Progenitor cell of endocrine pancreas (in vitro differentiated cells): ENCODE measurements around the gene PGF. TPM values are rescaled to one million over a fixed set of nuclear protein-coding genes. Genes with fewer than 3 reads are reported as not detected.

ENCODE experiments used
- DNase-seq: peaks from one replicate; pipeline ENCODE4 v3.0.0; 2021; ENCODE audit warnings: low spot score; ENCODE audit not compliant: unreplicated experiment
- H3K27ac Mint-ChIP-seq: 2 replicates; pipeline ENCODE4 v1.8.0; 2021; ENCODE audit warnings: mild to moderate bottlenecking, moderate library complexity, mixed read lengths
- H3K27me3 Mint-ChIP-seq: 2 replicates; pipeline ENCODE4 v1.8.0; 2021; ENCODE audit warnings: mixed read lengths
- H3K36me3 Mint-ChIP-seq: 2 replicates; pipeline ENCODE4 v1.8.0; 2022; ENCODE audit warnings: mixed read lengths; ENCODE audit not compliant: insufficient read depth
- H3K4me1 Mint-ChIP-seq: 2 replicates; pipeline ENCODE4 v1.8.0; 2021; ENCODE audit warnings: low read depth, mixed read lengths
- H3K4me3 Mint-ChIP-seq: 2 replicates; pipeline ENCODE4 v1.8.0; 2021; ENCODE audit warnings: low read depth, mild to moderate bottlenecking, moderate library complexity, mixed read lengths
- H3K9me3 Mint-ChIP-seq: 2 replicates; pipeline ENCODE4 v1.8.0; 2021; ENCODE audit warnings: low read depth, mixed read lengths
- total RNA-seq: library from RNA; stranded (reverse); gene quantifications from 2 replicates; pipeline ENCODE4 v1.2.1, GENCODE V29; 2021
- TF ChIP-seq, protein P1 (sequence below): fragments of 200-600 bp; sonication (generic); IDR thresholded peaks from one replicate; pipeline ENCODE4 v1.5.0; 2021; ENCODE audit warnings: antibody characterized with exemption, mild to moderate bottlenecking; ENCODE audit not compliant: unreplicated experiment

Gene PGF
- total RNA-seq, 1 donor from 2014 or later = 3.5 TPM

DNA sequence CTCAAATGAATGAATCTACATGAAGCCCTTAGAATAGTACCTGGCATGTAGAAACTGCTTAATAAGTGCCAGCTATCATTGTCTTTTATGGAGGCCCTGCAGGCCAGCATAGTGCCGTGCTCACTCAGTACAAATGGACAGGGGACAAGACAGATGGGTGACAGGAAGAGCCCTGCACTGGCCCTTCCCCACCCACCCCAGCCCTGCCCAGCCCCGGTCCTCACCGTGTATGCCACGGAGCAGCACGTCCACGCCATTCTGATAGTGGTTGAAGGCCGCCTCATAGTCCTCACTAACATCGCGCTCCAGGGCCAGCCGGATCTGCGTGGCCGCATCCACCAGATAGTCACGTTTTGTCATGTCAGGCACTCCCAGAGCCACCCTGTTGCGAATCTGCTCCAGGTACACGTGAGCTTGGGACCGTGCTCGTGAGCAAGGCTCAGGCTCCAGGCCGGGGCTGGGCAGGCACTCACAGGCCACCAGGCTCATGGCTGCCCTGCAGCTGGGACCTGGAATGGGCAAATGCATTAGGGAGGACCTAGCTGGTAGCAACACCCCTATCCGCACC lies 34.3 kb downstream of the PGF start:
- H3K36me3 Mint-ChIP-seq = no peaks in the 10 kb centered on the region
- peaks cover 1% of the 10 kb centered on the region for H3K4me1 Mint-ChIP-seq
- H3K4me3 Mint-ChIP-seq = no peak overlapping the region
- no peak for DNase-seq
- H3K9me3 Mint-ChIP-seq = no peaks in the 10 kb centered on the region
- no peak overlapping the region for H3K27ac Mint-ChIP-seq
- TF ChIP-seq, protein P1, sequence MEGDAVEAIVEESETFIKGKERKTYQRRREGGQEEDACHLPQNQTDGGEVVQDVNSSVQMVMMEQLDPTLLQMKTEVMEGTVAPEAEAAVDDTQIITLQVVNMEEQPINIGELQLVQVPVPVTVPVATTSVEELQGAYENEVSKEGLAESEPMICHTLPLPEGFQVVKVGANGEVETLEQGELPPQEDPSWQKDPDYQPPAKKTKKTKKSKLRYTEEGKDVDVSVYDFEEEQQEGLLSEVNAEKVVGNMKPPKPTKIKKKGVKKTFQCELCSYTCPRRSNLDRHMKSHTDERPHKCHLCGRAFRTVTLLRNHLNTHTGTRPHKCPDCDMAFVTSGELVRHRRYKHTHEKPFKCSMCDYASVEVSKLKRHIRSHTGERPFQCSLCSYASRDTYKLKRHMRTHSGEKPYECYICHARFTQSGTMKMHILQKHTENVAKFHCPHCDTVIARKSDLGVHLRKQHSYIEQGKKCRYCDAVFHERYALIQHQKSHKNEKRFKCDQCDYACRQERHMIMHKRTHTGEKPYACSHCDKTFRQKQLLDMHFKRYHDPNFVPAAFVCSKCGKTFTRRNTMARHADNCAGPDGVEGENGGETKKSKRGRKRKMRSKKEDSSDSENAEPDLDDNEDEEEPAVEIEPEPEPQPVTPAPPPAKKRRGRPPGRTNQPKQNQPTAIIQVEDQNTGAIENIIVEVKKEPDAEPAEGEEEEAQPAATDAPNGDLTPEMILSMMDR = no peak
- H3K27me3 Mint-ChIP-seq = peaks cover 80% of the 10 kb centered on the region

DNA sequence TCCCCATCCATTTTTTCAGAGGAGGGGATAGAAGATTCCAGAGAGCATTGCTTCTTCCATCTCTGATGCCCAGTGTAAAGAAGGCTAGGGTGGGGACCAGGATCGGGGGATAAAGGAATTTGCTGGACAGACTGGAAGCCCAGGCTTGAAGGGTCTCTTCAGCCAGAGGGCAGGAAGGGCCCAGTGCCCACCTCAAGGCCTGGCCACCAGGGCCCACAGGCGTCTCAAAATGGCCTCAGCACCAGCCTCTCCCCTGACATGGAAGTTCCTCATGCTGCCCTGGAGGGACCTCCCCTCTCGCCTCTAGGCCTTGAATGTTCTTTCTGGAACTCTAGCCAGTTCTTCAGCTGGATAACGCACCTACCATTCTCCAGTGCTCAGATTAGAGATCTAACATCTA lies 35.1 kb downstream of the PGF start:
- DNase-seq = no peak
- no peaks in the 10 kb centered on the region for H3K9me3 Mint-ChIP-seq
- peaks cover 1% of the 10 kb centered on the region for H3K4me1 Mint-ChIP-seq
- H3K27ac Mint-ChIP-seq = no peak overlapping the region
- TF ChIP-seq, protein P1 = no peak
- no peaks in the 10 kb centered on the region for H3K36me3 Mint-ChIP-seq
- peaks cover 84% of the 10 kb centered on the region for H3K27me3 Mint-ChIP-seq
- H3K4me3 Mint-ChIP-seq = no peak overlapping the region

DNA sequence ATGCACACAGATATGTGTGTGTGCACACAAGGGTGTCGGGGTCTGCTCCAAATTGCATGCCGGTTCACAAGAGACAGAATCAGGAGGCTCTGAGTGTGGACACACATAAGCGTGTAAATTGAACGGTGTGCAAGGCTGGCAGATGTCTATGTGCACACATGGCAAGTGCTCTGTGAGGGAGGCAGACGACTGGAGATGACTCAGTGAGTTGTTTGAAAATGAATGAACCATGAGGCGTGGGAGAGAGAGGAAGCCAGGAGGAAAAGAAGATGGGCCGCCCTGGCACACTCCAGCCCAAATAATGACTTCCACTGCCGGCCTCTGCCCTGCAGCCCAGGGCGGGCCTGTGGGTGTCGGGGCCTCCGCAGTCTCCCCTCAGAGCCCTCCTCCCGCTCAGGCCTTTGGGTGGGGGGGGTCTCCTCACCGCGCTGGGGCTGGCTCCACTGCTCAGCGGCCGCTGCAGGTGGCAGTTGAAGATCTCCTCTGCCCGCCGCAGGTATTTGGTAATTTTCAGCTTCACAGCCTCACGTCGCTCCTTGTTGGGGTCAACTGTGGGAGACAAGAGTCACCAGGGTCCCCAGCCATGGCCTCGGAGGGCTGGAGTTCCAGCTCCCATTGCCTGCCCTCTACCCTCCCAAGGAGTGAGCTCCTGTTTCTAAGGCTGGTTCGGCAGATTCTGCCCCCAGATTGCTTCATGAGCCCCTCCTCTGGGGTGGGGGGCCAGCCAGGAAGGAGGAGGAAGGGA lies 35.8 kb downstream of the PGF start:
- H3K27me3 Mint-ChIP-seq = peaks cover 82% of the 10 kb centered on the region
- no peak overlapping the region for H3K27ac Mint-ChIP-seq
- DNase-seq = no peak
- H3K4me3 Mint-ChIP-seq = no peak overlapping the region
- no peaks in the 10 kb centered on the region for H3K36me3 Mint-ChIP-seq
- peaks cover 1% of the 10 kb centered on the region for H3K4me1 Mint-ChIP-seq
- TF ChIP-seq, protein P1 = no peak
- no peaks in the 10 kb centered on the region for H3K9me3 Mint-ChIP-seq

DNA sequence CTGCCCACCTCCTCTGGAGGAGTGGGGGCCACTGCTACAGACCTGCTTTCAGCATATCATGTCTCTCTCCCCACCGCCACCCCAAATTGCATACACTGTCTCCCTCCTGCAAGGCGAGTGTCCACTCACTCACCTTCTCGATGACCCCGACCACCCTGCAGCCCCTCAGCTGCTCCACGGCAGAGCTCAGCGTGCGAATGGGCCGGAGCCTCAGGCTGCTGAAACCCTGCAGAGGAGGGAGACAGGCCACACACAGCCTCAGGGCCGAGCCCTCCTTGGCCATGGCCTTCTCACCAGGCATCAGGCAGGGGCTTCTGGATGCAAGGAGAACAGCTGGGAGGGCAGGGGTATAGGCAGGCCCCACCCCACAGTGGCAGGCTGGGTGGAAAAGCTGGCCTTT lies 37.0 kb downstream of the PGF start:
- Mint-ChIP-seq H3K36me3 (no peaks in the 10 kb centered on the region), H3K9me3 (no peaks in the 10 kb centered on the region), H3K4me1 (peaks cover 3% of the 10 kb centered on the region), H3K4me3 (no peak overlapping the region), H3K27ac (no peak overlapping the region), H3K27me3 (peaks cover 75% of the 10 kb centered on the region)
- TF ChIP-seq, protein P1 = no peak
- no peak for DNase-seq

DNA sequence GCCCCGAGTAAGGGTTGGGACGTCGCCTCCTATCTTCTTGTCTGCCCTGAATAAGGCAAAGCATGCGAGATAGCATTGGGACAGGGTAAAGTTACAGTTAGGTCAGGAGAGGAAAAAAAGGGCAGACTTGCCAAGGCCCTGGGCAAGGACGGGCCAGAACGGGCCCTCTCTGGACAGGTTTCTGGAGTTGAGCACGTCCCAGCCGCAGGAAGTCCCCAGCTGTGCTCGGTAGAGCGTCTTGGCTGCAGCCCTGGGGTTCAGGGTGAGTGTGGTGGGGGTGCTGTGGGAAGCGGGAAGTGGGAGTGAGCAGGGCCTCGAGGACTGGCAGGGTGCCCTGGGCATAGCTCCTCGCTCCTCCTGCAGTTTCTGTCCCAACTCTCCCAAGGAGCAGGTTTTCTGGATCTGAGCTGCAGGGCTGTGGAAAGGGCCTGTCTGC lies 37.7 kb downstream of the PGF start:
- Mint-ChIP-seq H3K36me3 (no peaks in the 10 kb centered on the region), H3K27ac (no peak overlapping the region), H3K27me3 (peaks cover 74% of the 10 kb centered on the region), H3K4me3 (no peak overlapping the region), H3K9me3 (no peaks in the 10 kb centered on the region), H3K4me1 (peaks cover 3% of the 10 kb centered on the region)
- DNase-seq = no peak
- TF ChIP-seq, protein P1 = no peak
